Gastroesophageal sphincter (tissue), 3 donors: ENCODE results near the gene RUNDC1.

Experiments used
- EP300 ChIP-seq: sonication (generic); formaldehyde crosslinking; IDR thresholded peaks from one replicate; pipeline ENCODE4 v1.6.1; 2017; ENCODE audit warnings: antibody characterized with exemption, mild to moderate bottlenecking
- POLR2A ChIP-seq, 2 donors: fragments of 450-650 bp; IDR thresholded peaks; one replicate each; pipeline ENCODE4 v1.6.1; 2017; ENCODE audit warnings: antibody characterized with exemption in 2 of 2, mild to moderate bottlenecking in 2 of 2, moderate library complexity in 1 of 2
- TF ChIP-seq, protein P1 (sequence below), 4 experiments: fragments of 200-600 bp in 2 of 4; fragments of 450-650 bp in 2 of 4; sonication (generic) in 1 of 4; IDR thresholded peaks; one replicate each; pipeline ENCODE4 v1.5.1; 2017 to 2019; ENCODE audit warnings: antibody characterized with exemption in 4 of 4, mild to moderate bottlenecking in 2 of 4, moderate library complexity in 2 of 4

DNA sequence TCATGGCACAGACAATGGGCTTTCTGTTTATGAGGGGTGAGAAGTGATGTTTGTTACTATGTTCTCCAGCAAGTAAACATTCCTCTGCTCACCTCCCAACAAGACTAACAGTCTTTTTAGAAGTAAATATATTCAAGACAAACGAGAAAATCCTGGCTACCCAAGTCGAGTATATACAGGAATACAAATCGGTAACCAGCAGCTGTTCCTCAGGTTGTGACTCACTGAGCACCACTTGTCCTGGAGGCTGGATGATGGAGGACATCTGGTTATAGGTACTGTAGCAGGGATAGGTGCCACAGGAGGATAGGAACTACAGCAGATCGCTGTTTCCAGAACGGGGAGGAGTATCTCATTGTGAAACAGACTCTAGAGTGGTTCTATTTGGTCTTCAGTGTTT is 12.5 kb downstream of the RUNDC1 start:
- TF ChIP-seq, protein P1, sequence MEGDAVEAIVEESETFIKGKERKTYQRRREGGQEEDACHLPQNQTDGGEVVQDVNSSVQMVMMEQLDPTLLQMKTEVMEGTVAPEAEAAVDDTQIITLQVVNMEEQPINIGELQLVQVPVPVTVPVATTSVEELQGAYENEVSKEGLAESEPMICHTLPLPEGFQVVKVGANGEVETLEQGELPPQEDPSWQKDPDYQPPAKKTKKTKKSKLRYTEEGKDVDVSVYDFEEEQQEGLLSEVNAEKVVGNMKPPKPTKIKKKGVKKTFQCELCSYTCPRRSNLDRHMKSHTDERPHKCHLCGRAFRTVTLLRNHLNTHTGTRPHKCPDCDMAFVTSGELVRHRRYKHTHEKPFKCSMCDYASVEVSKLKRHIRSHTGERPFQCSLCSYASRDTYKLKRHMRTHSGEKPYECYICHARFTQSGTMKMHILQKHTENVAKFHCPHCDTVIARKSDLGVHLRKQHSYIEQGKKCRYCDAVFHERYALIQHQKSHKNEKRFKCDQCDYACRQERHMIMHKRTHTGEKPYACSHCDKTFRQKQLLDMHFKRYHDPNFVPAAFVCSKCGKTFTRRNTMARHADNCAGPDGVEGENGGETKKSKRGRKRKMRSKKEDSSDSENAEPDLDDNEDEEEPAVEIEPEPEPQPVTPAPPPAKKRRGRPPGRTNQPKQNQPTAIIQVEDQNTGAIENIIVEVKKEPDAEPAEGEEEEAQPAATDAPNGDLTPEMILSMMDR (IDR thresholded peaks at IDR 0.05) = no peak
- TF ChIP-seq POLR2A (IDR thresholded peaks at IDR 0.05) (no peak), EP300 (no peak)
